ENCODE measurements around the gene AP2A2. TPM values are rescaled to one million over a fixed set of nuclear protein-coding genes. Genes with fewer than 3 reads are reported as not detected.
A peak's percentile ranks its signal among the peaks of the same experiment; 100 is the strongest.

The AP2A2 gene
- total RNA-seq, 1 experiment from 2014 or later, result 123 TPM

DNA sequence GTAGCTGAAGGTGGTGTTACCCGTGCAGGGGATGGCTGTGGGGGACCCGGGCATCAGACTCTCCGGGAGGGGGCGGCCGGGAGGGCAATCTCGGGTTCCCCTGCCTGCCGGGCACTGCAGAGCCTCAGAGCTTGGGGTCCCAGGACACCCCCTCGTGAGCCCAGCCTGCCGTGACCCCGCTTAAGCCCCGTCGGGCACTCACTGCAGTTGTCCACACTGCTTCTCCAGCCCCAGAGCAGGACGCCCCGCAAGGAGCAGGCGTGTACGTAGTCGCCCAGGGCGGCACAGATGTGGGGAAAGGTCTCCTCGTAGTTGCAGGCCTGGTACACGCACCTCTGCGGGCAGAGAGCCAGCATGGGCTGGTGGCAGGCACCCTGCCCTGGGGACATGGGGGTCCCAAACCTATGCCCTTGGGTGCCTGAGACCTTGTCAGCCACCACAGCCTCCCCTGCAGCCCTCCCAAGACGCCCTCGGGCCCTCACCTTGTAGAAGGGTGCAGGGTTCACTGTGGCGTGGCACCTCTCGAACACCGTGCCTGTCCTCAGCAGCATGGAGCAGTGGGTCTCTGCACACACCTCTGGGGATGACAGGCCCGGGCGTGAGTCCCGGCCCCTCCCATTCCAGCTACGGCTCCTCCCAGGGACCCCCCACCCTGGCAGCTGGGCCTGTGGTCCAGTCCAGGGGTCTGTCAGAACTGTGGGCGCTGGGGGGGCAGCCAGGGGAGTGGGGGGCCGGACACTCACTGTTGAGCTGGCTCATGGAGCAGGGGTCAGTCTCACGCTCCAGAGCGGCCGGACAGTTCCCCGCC is 102.0 kb downstream of the AP2A2 start:
- CTCF ChIA-PET, result no interaction called here
- Histone ChIP-seq H3K36me3 (ENCODE audit: control insufficient read depth, insufficient read depth, low read length) (no peaks in the 10 kb centered on the region), H3K4me1 (ENCODE audit: control insufficient read depth, insufficient read depth, low read length) (no peaks in the 10 kb centered on the region; the same call in 1 of the 2 replicates), H3K4me3 (ENCODE audit: low read depth in 2 of 2, low read length in 2 of 2) (no peak overlapping the region), H3K27me3 (ENCODE audit: control insufficient read depth, insufficient read depth, low read length) (no peaks in the 10 kb centered on the region), H3K27ac (ENCODE audit: low read length) (no peak overlapping the region), H3K9me3 (ENCODE audit: control insufficient read depth, insufficient read depth, low read depth, low read length) (no peaks in the 10 kb centered on the region)
- intact Hi-C loops (cut with micrococcal nuclease; ENCODE audit: unreplicated experiment), result no loop called here
- TF ChIP-seq SIN3A (IDR thresholded peaks at IDR 0.05; ENCODE audit: borderline replicate concordance, insufficient read depth, low read depth, low read length) (no peak), POLR2AphosphoS5 (IDR thresholded peaks at IDR 0.05; ENCODE audit: low read depth, low read length) (0 out of 2 replicates have a peak, but pooled peaks have one; percentile 24), CTCF (IDR thresholded peaks at IDR 0.05) (no peak)
- TF ChIP-seq, protein P1, sequence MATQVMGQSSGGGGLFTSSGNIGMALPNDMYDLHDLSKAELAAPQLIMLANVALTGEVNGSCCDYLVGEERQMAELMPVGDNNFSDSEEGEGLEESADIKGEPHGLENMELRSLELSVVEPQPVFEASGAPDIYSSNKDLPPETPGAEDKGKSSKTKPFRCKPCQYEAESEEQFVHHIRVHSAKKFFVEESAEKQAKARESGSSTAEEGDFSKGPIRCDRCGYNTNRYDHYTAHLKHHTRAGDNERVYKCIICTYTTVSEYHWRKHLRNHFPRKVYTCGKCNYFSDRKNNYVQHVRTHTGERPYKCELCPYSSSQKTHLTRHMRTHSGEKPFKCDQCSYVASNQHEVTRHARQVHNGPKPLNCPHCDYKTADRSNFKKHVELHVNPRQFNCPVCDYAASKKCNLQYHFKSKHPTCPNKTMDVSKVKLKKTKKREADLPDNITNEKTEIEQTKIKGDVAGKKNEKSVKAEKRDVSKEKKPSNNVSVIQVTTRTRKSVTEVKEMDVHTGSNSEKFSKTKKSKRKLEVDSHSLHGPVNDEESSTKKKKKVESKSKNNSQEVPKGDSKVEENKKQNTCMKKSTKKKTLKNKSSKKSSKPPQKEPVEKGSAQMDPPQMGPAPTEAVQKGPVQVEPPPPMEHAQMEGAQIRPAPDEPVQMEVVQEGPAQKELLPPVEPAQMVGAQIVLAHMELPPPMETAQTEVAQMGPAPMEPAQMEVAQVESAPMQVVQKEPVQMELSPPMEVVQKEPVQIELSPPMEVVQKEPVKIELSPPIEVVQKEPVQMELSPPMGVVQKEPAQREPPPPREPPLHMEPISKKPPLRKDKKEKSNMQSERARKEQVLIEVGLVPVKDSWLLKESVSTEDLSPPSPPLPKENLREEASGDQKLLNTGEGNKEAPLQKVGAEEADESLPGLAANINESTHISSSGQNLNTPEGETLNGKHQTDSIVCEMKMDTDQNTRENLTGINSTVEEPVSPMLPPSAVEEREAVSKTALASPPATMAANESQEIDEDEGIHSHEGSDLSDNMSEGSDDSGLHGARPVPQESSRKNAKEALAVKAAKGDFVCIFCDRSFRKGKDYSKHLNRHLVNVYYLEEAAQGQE (IDR thresholded peaks at IDR 0.05; ENCODE audit: insufficient read depth in 1 of 2, low read depth in 2 of 2, low read length in 1 of 2), result no peak
- POLR2A ChIA-PET, result no interaction called here
- no peak for ATAC-seq
- no peak for DNase-seq (ENCODE audit: low read depth, low spot score)
- in situ Hi-C loops (cut with HindIII; ENCODE audit: low pct_unique_long_range_greater_than_20kb, low sequenced_read_pairs), result no loop called here
- no TSS peak for BruUV-seq (replicated peaks)

GRCh38 chr11:1028291-1028540 is 102.5 kb downstream of the AP2A2 start:
- BruUV-seq (replicated peaks), result no TSS peak
- ChIA-PET POLR2A (no interaction called here), CTCF (interaction anchor here (0.6 kb wide), 1 partner anchor 109 kb away, joined by 3 read pairs; no protein-coding TSS in a partner anchor)
- TF ChIP-seq CTCF (IDR thresholded peaks at IDR 0.05), result no peak
- no peak for TF ChIP-seq TCF7L2 (IDR thresholded peaks at IDR 0.05; ENCODE audit: low read depth, low read length)
- TF ChIP-seq, protein P1 (IDR thresholded peaks at IDR 0.05; ENCODE audit: insufficient read depth in 1 of 2, low read depth in 2 of 2, low read length in 1 of 2), result no peak
- TF ChIP-seq SIN3A (IDR thresholded peaks at IDR 0.05; ENCODE audit: borderline replicate concordance, insufficient read depth, low read depth, low read length), result no peak
- no peak for TF ChIP-seq POLR2AphosphoS5 (IDR thresholded peaks at IDR 0.05; ENCODE audit: low read depth, low read length)
- Histone ChIP-seq H3K9me3 (ENCODE audit: control insufficient read depth, insufficient read depth, low read depth, low read length) (no peaks in the 10 kb centered on the region), H3K27me3 (ENCODE audit: control insufficient read depth, insufficient read depth, low read length) (no peaks in the 10 kb centered on the region), H3K4me1 (ENCODE audit: control insufficient read depth, insufficient read depth, low read length) (no peaks in the 10 kb centered on the region; the same call in 1 of the 2 replicates), H3K27ac (ENCODE audit: low read length) (no peak overlapping the region), H3K36me3 (ENCODE audit: control insufficient read depth, insufficient read depth, low read length) (no peaks in the 10 kb centered on the region), H3K4me3 (ENCODE audit: low read depth in 2 of 2, low read length in 2 of 2) (no peak overlapping the region)
- no peak for DNase-seq (ENCODE audit: low read depth, low spot score)
- intact Hi-C loops (cut with micrococcal nuclease; ENCODE audit: unreplicated experiment) (no loop called here), in situ Hi-C loops (cut with HindIII; ENCODE audit: low pct_unique_long_range_greater_than_20kb, low sequenced_read_pairs) (no loop called here)
- ATAC-seq, result no peak
